Heart left ventricle (tissue), 13 donors: Measurements from ENCODE around the gene SLC5A2.

ENCODE experiments used
- POLR2A ChIP-seq, 2 donors: fragments of 450-650 bp; IDR thresholded peaks; one replicate each; pipeline ENCODE4 v1.6.1; 2017; ENCODE audit warnings: antibody characterized with exemption in 2 of 2, mild to moderate bottlenecking in 2 of 2, moderate library complexity in 2 of 2
- TF ChIP-seq, protein P1 (sequence below), 12 donors: fragments of 200-600 bp; sonication (generic) in 4 of 12; IDR thresholded peaks; one replicate each; pipeline versions ENCODE4 v1.5.0 to v1.8.0; 2018 to 2022; ENCODE audit warnings: antibody characterized with exemption in 12 of 12, mild to moderate bottlenecking in 5 of 12
- donor health status: ischemic (EF 13 %, LVEDD 7.1; RV severe dilation, severe dysfunction).
- donor health status: DM: no; HTN: yes; CAD: no.
- donor health status: DM: no; HTN: no; CAD: no.
- donor health status: ischemic (EF 25% LVEDD 6.9; RV normal size, moderate dysfunction).
- donor health status: ischemic (EF 25% LVEDD 5.7; RV mildly dilated, moderate dysfunction).
- donor health status: ischemic (EF 35%, LVEDD 5.7; RV mildly dilated, moderate dysfunction).
- donor health status: nonischemic (EF 11% LVEDD 7.7; RV severe dilation, severe dysfunction).
- donor health status: DM: yes; HTN: yes; CAD: no.
- donor health status: PGD.
- donor health status: ischemic (EF 29% LVEDD 5.4; RV normal size, mild dysfunction).
- donor health status: nonischemic (EF 23%, LVEDD 6.1; RV moderate dilation, normal function).

DNA sequence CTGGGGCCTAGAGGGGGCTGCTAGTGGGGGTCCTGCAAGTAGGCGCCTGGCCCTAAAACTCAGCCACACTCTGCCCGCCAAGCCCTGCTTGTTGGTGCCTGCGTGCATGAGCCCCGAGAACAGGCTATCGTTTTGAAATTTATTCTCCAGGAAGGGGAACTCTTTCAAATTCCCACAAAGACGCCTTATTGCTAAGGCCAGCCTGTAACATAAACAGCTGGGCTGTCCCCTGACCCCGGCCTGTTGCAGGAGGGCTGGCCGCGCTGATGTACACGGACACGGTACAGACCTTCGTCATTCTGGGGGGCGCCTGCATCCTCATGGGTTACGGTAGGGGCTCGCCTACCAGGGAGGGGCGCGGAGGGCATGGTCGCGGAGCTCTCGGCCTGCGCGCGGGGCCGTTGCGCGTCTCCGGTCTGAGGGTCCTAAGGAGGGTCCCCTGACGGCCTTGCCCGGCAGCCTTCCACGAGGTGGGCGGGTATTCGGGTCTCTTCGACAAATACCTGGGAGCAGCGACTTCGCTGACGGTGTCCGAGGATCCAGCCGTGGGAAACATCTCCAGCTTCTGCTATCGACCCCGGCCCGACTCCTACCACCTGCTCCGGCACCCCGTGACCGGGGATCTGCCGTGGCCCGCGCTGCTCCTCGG is 4.3 kb downstream of the SLC5A2 start:
- TF ChIP-seq, protein P1, sequence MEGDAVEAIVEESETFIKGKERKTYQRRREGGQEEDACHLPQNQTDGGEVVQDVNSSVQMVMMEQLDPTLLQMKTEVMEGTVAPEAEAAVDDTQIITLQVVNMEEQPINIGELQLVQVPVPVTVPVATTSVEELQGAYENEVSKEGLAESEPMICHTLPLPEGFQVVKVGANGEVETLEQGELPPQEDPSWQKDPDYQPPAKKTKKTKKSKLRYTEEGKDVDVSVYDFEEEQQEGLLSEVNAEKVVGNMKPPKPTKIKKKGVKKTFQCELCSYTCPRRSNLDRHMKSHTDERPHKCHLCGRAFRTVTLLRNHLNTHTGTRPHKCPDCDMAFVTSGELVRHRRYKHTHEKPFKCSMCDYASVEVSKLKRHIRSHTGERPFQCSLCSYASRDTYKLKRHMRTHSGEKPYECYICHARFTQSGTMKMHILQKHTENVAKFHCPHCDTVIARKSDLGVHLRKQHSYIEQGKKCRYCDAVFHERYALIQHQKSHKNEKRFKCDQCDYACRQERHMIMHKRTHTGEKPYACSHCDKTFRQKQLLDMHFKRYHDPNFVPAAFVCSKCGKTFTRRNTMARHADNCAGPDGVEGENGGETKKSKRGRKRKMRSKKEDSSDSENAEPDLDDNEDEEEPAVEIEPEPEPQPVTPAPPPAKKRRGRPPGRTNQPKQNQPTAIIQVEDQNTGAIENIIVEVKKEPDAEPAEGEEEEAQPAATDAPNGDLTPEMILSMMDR (IDR thresholded peaks at IDR 0.05): no peak
- no peak for TF ChIP-seq POLR2A (IDR thresholded peaks at IDR 0.05)
